ENCODE data around the gene SIL1.
"Not testable (repeated sequence)": the region's sequence is repeated elsewhere in the genome, so short reads cannot be mapped to it uniquely, and the experiment has no call there.

The SIL1 gene

GRCh38 chr5:139197710-139198669, at the start of gene SIL1:
TSS of gene SIL1 (minus strand) at chr5:139198368. CDS start at chr5:139127843, 70,525 bp downstream.
- DNase-seq = peak; percentile 95

GRCh38 chr5:139246394-139246793, 48.2 kb upstream of the SIL1 start:
- peak; percentile 46 for DNase-seq

GRCh38 chr5:139245637-139246339, 47.6 kb upstream of the SIL1 start:
- no peak for DNase-seq

- no peak for DNase-seq
Measured at GRCh38 chr5:139243425-139243970, 45.3 kb upstream of the SIL1 start.

GRCh38 chr5:139241139-139241538, 43.0 kb upstream of the SIL1 start:
- DNase-seq = no peak

- no peak for DNase-seq
Measured at GRCh38 chr5:139236479-139236878, 38.3 kb upstream of the SIL1 start.

GRCh38 chr5:139232147-139232724, 34.1 kb upstream of the SIL1 start:
- no peak for DNase-seq

- DNase-seq = no peak
Measured at GRCh38 chr5:139228201-139228803, 30.1 kb upstream of the SIL1 start.

- DNase-seq = no peak
Measured at GRCh38 chr5:139226131-139226530, 28.0 kb upstream of the SIL1 start.

GRCh38 chr5:139223481-139223880, 25.3 kb upstream of the SIL1 start:
- DNase-seq = no peak

- DNase-seq = no peak
Measured at GRCh38 chr5:139222346-139222745, 24.2 kb upstream of the SIL1 start.

- not testable (repeated sequence) for DNase-seq
Measured at GRCh38 chr5:139218038-139218437, 19.9 kb upstream of the SIL1 start.

- DNase-seq = no peak
Measured at GRCh38 chr5:139215107-139215975, 17.2 kb upstream of the SIL1 start.

- no peak for DNase-seq
Measured at GRCh38 chr5:139214646-139215045, 16.5 kb upstream of the SIL1 start.

GRCh38 chr5:139212906-139213305, 14.7 kb upstream of the SIL1 start:
- no peak for DNase-seq

- no peak for DNase-seq
Measured at GRCh38 chr5:139212486-139212885, 14.3 kb upstream of the SIL1 start.

GRCh38 chr5:139210585-139210984, 12.4 kb upstream of the SIL1 start:
- DNase-seq = no peak

GRCh38 chr5:139207297-139208000, 9.3 kb upstream of the SIL1 start:
- no peak for DNase-seq

GRCh38 chr5:139205586-139205985, 7.4 kb upstream of the SIL1 start:
- DNase-seq = no peak

GRCh38 chr5:139205124-139205523, 7.0 kb upstream of the SIL1 start:
- DNase-seq = no peak

- DNase-seq = no peak
Measured at GRCh38 chr5:139204196-139204595, 6.0 kb upstream of the SIL1 start.

Measured in NK-92 treated with Interleukin-12 subunit alpha and Interleukin-12 subunit beta, amount 100 ng/mL, for 24 hours (cell line).